Right hindlimb (tissue), 1 donor: ENCODE data around the gene IL1RAP.
"Not testable (repeated sequence)": the region's sequence is repeated elsewhere in the genome, so short reads cannot be mapped to it uniquely, and the experiment has no call there.

Experiments used
- DNase-seq: peaks from one replicate; pipeline ENCODE4 v3.0.0-alpha.2; 2018

IL1RAP gene

GRCh38 chr3:190513409-190514370 lies at the start of gene IL1RAP:
Gene IL1RAP (plus strand): TSS chr3:190514085. CDS start chr3:190564290, 50,205 bp downstream.
- DNase-seq = peak; percentile 95

- no peak for DNase-seq
Observed at GRCh38 chr3:190467922-190468321, 46.0 kb upstream of the IL1RAP start.

- DNase-seq = not testable (repeated sequence)
Observed at GRCh38 chr3:190473261-190473660, 40.6 kb upstream of the IL1RAP start.

GRCh38 chr3:190481779-190482178 lies 32.1 kb upstream of the IL1RAP start:
- no peak for DNase-seq

GRCh38 chr3:190485830-190486532 lies 27.9 kb upstream of the IL1RAP start:
- no peak for DNase-seq

- no peak for DNase-seq
Observed at GRCh38 chr3:190486533-190486864, 27.4 kb upstream of the IL1RAP start.

GRCh38 chr3:190486908-190487607 lies 26.8 kb upstream of the IL1RAP start:
- DNase-seq = no peak

- DNase-seq = no peak
Observed at GRCh38 chr3:190491533-190492054, 22.3 kb upstream of the IL1RAP start.

- no peak for DNase-seq
Observed at GRCh38 chr3:190492129-190492528, 21.8 kb upstream of the IL1RAP start.

GRCh38 chr3:190492966-190493365 lies 20.9 kb upstream of the IL1RAP start:
- DNase-seq = no peak

GRCh38 chr3:190494907-190495306 lies 19.0 kb upstream of the IL1RAP start:
- DNase-seq = no peak

GRCh38 chr3:190495354-190495753 lies 18.5 kb upstream of the IL1RAP start:
- no peak for DNase-seq

GRCh38 chr3:190495796-190496195 lies 18.1 kb upstream of the IL1RAP start:
- no peak for DNase-seq

GRCh38 chr3:190496859-190497258 lies 17.0 kb upstream of the IL1RAP start:
- DNase-seq = no peak

GRCh38 chr3:190497811-190498210 lies 16.1 kb upstream of the IL1RAP start:
- DNase-seq = no peak

- no peak for DNase-seq
Observed at GRCh38 chr3:190498293-190498692, 15.6 kb upstream of the IL1RAP start.

- no peak for DNase-seq
Observed at GRCh38 chr3:190499122-190499521, 14.8 kb upstream of the IL1RAP start.

GRCh38 chr3:190502946-190503345 lies 10.9 kb upstream of the IL1RAP start:
- no peak for DNase-seq

- DNase-seq = no peak
Observed at GRCh38 chr3:190504354-190505125, 9.3 kb upstream of the IL1RAP start.

GRCh38 chr3:190505381-190506003 lies 8.4 kb upstream of the IL1RAP start:
- no peak for DNase-seq

- no peak for DNase-seq
Observed at GRCh38 chr3:190506271-190506670, 7.6 kb upstream of the IL1RAP start.

- DNase-seq = no peak
Observed at GRCh38 chr3:190512666-190513065, 1.2 kb upstream of the IL1RAP start.
